Fibroblast of the aortic adventitia (primary cell): ENCODE data around the gene OTOP1. TPM values are rescaled to one million over a fixed set of nuclear protein-coding genes. Genes with fewer than 3 reads are reported as not detected.
A peak's percentile ranks its signal among the peaks of the same experiment; 100 is the strongest.
"Not testable (repeated sequence)": the region's sequence is repeated elsewhere in the genome, so short reads cannot be mapped to it uniquely, and the experiment has no call there.

Source experiments
- DNase-seq: peaks from one replicate; pipeline ENCODE4 v3.0.0-alpha.2; 2010; ENCODE audit warnings: low read depth
- H3K4me3 ChIP-seq: 2 replicates; pipeline ENCODE4 v1.5.1; 2011; ENCODE audit warnings: low read depth, mild to moderate bottlenecking, control low read depth, low read length, moderate library complexity
- total RNA-seq: library from RNA; depleted of rRNA; stranded (reverse); fragments of >200 nt; gene quantifications from 2 replicates; pipeline ENCODE4 v1.2.3, GENCODE V29; 2012; ENCODE audit warnings: low replicate concordance
- TF ChIP-seq, protein P1 (sequence below): IDR thresholded peaks from 2 replicates; pipeline ENCODE4 v1.5.1; 2011; ENCODE audit warnings: mild to moderate bottlenecking, low read length, control low read depth, inconsistent platforms; ENCODE audit not compliant: insufficient read depth

Gene OTOP1
- total RNA-seq, 1 donor = not detected

- H3K4me3 ChIP-seq = no peak overlapping the region
- TF ChIP-seq, protein P1, sequence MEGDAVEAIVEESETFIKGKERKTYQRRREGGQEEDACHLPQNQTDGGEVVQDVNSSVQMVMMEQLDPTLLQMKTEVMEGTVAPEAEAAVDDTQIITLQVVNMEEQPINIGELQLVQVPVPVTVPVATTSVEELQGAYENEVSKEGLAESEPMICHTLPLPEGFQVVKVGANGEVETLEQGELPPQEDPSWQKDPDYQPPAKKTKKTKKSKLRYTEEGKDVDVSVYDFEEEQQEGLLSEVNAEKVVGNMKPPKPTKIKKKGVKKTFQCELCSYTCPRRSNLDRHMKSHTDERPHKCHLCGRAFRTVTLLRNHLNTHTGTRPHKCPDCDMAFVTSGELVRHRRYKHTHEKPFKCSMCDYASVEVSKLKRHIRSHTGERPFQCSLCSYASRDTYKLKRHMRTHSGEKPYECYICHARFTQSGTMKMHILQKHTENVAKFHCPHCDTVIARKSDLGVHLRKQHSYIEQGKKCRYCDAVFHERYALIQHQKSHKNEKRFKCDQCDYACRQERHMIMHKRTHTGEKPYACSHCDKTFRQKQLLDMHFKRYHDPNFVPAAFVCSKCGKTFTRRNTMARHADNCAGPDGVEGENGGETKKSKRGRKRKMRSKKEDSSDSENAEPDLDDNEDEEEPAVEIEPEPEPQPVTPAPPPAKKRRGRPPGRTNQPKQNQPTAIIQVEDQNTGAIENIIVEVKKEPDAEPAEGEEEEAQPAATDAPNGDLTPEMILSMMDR = no peak
Measured at GRCh38 chr4:4185528-4185927, 41.2 kb downstream of the OTOP1 start.

GRCh38 chr4:4182835-4183568 lies 43.7 kb downstream of the OTOP1 start:
- TF ChIP-seq, protein P1 = peak; percentile 52
- peak; percentile 4 for DNase-seq
- no peak overlapping the region for H3K4me3 ChIP-seq

More at GRCh38 chr4:4185528-4185927, 41.2 kb downstream of the OTOP1 start:
- no peak for DNase-seq

- DNase-seq = no peak
- H3K4me3 ChIP-seq = no peak overlapping the region
- TF ChIP-seq, protein P1 = no peak
Measured at GRCh38 chr4:4170596-4171150, 56.1 kb downstream of the OTOP1 start.

GRCh38 chr4:4167981-4168780 lies 58.5 kb downstream of the OTOP1 start:
- not testable (repeated sequence) for H3K4me3 ChIP-seq

GRCh38 chr4:4166986-4167385 lies 59.7 kb downstream of the OTOP1 start:
- not testable (repeated sequence) for DNase-seq, H3K4me3 ChIP-seq

More at GRCh38 chr4:4167981-4168780, 58.5 kb downstream of the OTOP1 start:
- DNase-seq = not testable (repeated sequence)

DNA sequence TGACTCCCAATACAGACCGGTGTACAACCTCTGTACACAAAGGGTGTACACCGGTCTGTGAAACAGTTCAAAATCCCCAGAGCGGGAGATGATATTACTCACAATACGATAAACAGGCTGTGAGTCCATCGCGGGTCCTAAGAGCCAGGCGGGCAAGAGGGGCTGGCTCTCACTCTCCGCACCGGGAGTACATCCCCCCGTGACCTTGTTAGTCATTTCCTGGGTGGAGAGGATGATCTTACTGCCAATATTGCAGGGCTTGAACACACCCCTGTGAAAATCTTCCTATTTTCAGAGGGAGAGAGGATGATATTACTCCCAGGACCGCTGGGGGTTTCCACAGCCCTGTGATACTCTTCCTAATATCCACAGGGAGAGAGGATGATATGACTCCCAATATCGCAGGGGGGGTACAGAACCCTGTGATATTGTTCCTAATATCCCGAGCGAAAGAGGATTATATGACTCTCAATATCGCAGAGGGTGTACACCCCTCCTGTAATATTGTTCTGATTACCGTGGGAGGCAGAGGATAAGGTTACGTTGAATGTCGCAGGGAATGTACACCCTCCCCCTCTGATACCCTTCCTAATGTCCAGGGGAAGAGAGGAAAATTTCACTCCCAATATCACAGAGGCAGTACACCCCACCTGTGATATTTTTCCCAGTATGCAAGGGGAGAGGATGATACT lies 60.9 kb downstream of the OTOP1 start:
- not testable (repeated sequence) for DNase-seq, H3K4me3 ChIP-seq

GRCh38 chr4:4164532-4165173 lies 62.1 kb downstream of the OTOP1 start:
- not testable (repeated sequence) for DNase-seq, H3K4me3 ChIP-seq

DNA sequence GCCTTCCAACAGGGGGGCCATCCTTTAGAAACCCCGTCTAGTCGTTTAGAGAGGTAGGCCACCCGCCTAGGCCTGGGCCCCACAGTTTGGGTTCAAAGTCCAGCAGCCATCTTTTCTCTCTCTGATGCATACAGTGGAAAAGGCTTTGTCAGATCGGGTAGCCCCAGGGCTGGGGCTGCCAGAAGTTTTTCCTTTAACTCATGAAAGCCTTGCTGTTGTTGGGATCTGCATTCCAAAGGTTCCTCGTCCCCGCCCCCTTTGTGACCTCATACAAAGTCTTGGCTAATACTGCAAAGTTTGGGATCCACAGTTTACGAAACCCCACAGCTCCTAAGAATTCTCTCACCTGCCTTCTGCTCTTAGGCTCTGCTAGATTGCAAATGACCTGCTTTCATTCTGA lies 64.5 kb downstream of the OTOP1 start:
- DNase-seq, H3K4me3 ChIP-seq: not testable (repeated sequence)

DNA sequence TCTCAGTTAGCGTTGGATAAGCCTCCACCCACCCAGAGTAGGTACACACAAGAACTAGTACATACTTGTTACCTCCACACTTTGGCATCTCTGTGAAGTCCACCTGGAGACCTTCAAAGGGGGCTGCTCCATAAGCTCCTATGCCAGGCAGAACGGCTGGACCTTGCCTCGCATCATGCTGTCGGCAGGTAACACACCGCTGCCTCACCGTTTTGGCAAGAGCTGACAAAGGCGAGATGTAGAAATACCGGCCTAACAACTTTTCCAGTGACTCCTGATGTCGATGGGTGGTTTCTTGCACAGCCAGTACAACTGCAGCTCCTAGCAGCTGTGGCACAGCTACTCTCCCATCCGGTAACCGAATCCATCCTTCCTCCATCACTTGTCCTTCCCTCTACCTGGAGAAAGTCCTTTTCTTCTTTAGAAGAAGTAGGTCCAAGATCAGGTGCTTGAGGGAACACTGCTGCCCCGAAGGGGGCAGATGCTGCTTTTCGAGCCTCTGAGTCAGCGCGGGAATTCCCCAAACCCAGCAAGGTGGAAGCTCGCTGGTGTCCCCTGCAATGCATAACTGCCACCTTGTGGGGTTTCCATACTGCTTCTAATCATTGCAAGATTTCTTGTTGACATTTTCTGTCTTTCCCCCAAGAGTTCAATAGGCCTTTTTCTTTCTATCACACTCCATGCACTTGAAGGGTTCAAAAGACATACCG lies 65.6 kb downstream of the OTOP1 start:
- not testable (repeated sequence) for H3K4me3 ChIP-seq, DNase-seq
